ENCODE results near the gene APOBEC3B.
"Not testable (repeated sequence)": the region's sequence is repeated elsewhere in the genome, so short reads cannot be mapped to it uniquely, and the experiment has no call there.

Gene APOBEC3B

GRCh38 chr22:38952281-38952993 is 29.7 kb upstream of the APOBEC3B start:
- DNase-seq: no peak

GRCh38 chr22:38953091-38953490 is 29.1 kb upstream of the APOBEC3B start:
- DNase-seq: no peak

GRCh38 chr22:38953577-38954413 is 28.4 kb upstream of the APOBEC3B start:
- no peak for DNase-seq

- DNase-seq: no peak
These were observed 27.6 kb upstream of the APOBEC3B start for GRCh38 chr22:38954414-38955043.

- no peak for DNase-seq
These were observed 26.8 kb upstream of the APOBEC3B start for GRCh38 chr22:38955250-38955905.

GRCh38 chr22:38955926-38956325 is 26.2 kb upstream of the APOBEC3B start:
- no peak for DNase-seq

GRCh38 chr22:38956551-38956950 is 25.6 kb upstream of the APOBEC3B start:
- no peak for DNase-seq

GRCh38 chr22:38957046-38957770 is 24.9 kb upstream of the APOBEC3B start, which contains the start of gene APOBEC3A:
TSS of gene APOBEC3A (plus strand) at chr22:38957609. CDS start at chr22:38957692, 83 bp downstream.
- no peak for DNase-seq

GRCh38 chr22:38957808-38958650 is 24.1 kb upstream of the APOBEC3B start:
- DNase-seq: no peak

GRCh38 chr22:38958651-38958943 is 23.6 kb upstream of the APOBEC3B start:
- DNase-seq: not testable (repeated sequence)

- no peak for DNase-seq
These were observed 22.6 kb upstream of the APOBEC3B start for GRCh38 chr22:38959590-38959989.

- DNase-seq: not testable (repeated sequence)
These were observed 21.5 kb upstream of the APOBEC3B start for GRCh38 chr22:38960673-38961072.

GRCh38 chr22:38963291-38963738 is 18.8 kb upstream of the APOBEC3B start:
- not testable (repeated sequence) for DNase-seq

GRCh38 chr22:38963872-38964271 is 18.3 kb upstream of the APOBEC3B start:
- no peak for DNase-seq

GRCh38 chr22:38964306-38964705 is 17.8 kb upstream of the APOBEC3B start:
- no peak for DNase-seq

GRCh38 chr22:38964989-38965388 is 17.2 kb upstream of the APOBEC3B start:
- no peak for DNase-seq

- DNase-seq: no peak
These were observed 16.4 kb upstream of the APOBEC3B start for GRCh38 chr22:38965614-38966379.

- DNase-seq: no peak
These were observed 15.8 kb upstream of the APOBEC3B start for GRCh38 chr22:38966380-38966702.

- no peak for DNase-seq
These were observed 15.2 kb upstream of the APOBEC3B start for GRCh38 chr22:38966942-38967341.

Measured in cortex of kidney (tissue), 1 donor.